Measurements from ENCODE around the gene MPL. TPM values are rescaled to one million over a fixed set of nuclear protein-coding genes. Genes with fewer than 3 reads are reported as not detected.
"Not testable (repeated sequence)": the region's sequence is repeated elsewhere in the genome, so short reads cannot be mapped to it uniquely, and the experiment has no call there.

MPL gene
- total RNA-seq, 1 experiment from 2014 or later: not detected

GRCh38 chr1:43382027-43382779 is 44.6 kb downstream of the MPL start:
- peaks cover 22% of the 10 kb centered on the region for H3K4me1 ChIP-seq
- DNase-seq: peak; percentile 72 to 87
- H3K27ac ChIP-seq: peak overlapping the region; percentile 59
- peaks cover 20% of the 10 kb centered on the region for H3K36me3 ChIP-seq
- H3K27me3 ChIP-seq: no peaks in the 10 kb centered on the region
- no peaks in the 10 kb centered on the region for H3K9me3 ChIP-seq (replicated peaks)
- no peak overlapping the region for H3K4me3 ChIP-seq

GRCh38 chr1:43383449-43383848 is 45.8 kb downstream of the MPL start:
- Histone ChIP-seq H3K4me1 (peaks cover 22% of the 10 kb centered on the region), H3K27me3 (no peaks in the 10 kb centered on the region), H3K9me3 (replicated peaks) (no peaks in the 10 kb centered on the region), H3K36me3 (peaks cover 20% of the 10 kb centered on the region), H3K27ac (no peak overlapping the region), H3K4me3 (no peak overlapping the region)
- peak; percentile 44 to 75 for DNase-seq

- Histone ChIP-seq H3K27ac (no peak overlapping the region), H3K27me3 (no peaks in the 10 kb centered on the region), H3K4me1 (peaks cover 20% of the 10 kb centered on the region), H3K9me3 (replicated peaks) (no peaks in the 10 kb centered on the region), H3K4me3 (no peak overlapping the region), H3K36me3 (peaks cover 20% of the 10 kb centered on the region)
- DNase-seq: no peak
These were observed 49.1 kb downstream of the MPL start for GRCh38 chr1:43386676-43387075.

DNA sequence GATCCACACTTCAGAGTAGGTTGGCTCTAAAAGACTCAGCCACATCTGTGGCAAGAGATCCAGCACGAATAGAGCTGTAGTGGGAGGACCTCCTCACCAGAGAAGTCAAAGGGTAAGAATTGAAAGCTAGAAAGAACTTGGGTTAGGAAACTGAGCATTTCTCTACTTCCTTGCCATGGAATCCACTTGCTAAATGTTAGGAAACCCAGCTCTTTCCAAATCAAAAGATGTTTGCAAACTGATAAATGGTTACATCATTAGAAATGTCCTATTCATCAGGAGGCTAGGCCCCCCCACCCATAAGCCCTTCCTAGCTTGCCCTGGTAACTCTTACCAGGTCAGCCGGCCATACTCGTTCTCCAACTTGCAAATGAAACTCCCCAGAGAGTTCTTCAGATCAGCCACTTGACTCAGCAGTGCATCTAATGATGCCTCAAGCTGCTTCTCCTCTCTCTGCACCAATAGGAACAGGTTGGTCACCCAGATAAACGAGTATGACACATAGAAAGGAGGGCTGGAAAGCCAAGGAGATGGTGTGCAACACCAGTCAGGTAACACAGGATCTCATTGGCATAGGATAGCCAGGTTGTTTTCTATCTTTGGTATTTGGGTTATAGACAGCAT is 50.5 kb downstream of the MPL start:
- H3K9me3 ChIP-seq (replicated peaks): no peaks in the 10 kb centered on the region
- H3K27ac ChIP-seq: no peak overlapping the region
- peaks cover 18% of the 10 kb centered on the region for H3K36me3 ChIP-seq
- no peak overlapping the region for H3K4me3 ChIP-seq
- DNase-seq: no peak
- H3K4me1 ChIP-seq: peaks cover 6% of the 10 kb centered on the region
- no peaks in the 10 kb centered on the region for H3K27me3 ChIP-seq

GRCh38 chr1:43388613-43389012 is 51.0 kb downstream of the MPL start:
- H3K9me3 ChIP-seq (replicated peaks): no peaks in the 10 kb centered on the region
- peak overlapping the region; percentile 76 for H3K4me3 ChIP-seq
- H3K36me3 ChIP-seq: peaks cover 18% of the 10 kb centered on the region
- no peak for DNase-seq
- H3K27ac ChIP-seq: peak overlapping the region; percentile 75; the same call in 1 of the 2 replicates
- no peaks in the 10 kb centered on the region for H3K27me3 ChIP-seq
- H3K4me1 ChIP-seq: peaks cover 3% of the 10 kb centered on the region; the same call in 1 of the 2 replicates

GRCh38 chr1:43389326-43390313 is 52.0 kb downstream of the MPL start, which contains the start of the genes MED8 and SZT2:
Gene MED8 (minus strand): TSS chr1:43389800. CDS start chr1:43389764, 36 bp downstream.
Gene SZT2 (plus strand): TSS chr1:43389899. CDS start chr1:43389969, 70 bp downstream.
- Histone ChIP-seq H3K4me1 (peaks cover 3% of the 10 kb centered on the region; the same call in 1 of the 2 replicates), H3K36me3 (peaks cover 14% of the 10 kb centered on the region)

DNA sequence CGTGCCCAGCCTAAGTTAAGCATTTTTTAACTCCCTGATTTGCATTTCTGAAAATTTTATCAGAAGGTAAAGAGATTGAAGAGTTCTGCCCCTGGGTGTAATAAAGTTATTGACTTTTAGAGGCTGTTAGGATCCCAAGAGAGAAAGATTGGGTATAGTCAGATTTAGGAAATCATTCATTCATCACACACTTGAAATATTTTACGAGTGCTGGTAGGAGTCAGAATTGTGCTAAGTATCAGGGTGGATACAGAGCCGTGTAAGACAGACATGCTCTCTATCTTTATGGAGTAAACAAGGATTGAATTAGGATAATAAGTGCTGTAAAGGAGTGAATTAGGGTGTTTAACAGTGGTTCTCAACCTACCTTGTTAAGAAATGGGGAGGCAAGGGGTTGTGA is 55.1 kb downstream of the MPL start:
- H3K9me3 ChIP-seq (replicated peaks): no peaks in the 10 kb centered on the region
- H3K4me1 ChIP-seq: peaks cover 3% of the 10 kb centered on the region; the same call in 1 of the 2 replicates
- H3K36me3 ChIP-seq: peaks cover 4% of the 10 kb centered on the region; the same call in 1 of the 2 replicates
- H3K27ac ChIP-seq: no peak overlapping the region
- H3K27me3 ChIP-seq: no peaks in the 10 kb centered on the region
- no peak overlapping the region for H3K4me3 ChIP-seq
- no peak for DNase-seq

More at GRCh38 chr1:43389326-43390313, 52.0 kb downstream of the MPL start, which contains the start of the genes MED8 and SZT2:
- Histone ChIP-seq H3K4me3 (peak within 1 kb of the TSS; percentile 76), H3K27me3 (no peaks in the 10 kb centered on the region), H3K27ac (peak within 1 kb of the TSS; percentile 75), H3K9me3 (replicated peaks) (no peaks in the 10 kb centered on the region)
- peak; percentile 96 to 98 for DNase-seq

DNA sequence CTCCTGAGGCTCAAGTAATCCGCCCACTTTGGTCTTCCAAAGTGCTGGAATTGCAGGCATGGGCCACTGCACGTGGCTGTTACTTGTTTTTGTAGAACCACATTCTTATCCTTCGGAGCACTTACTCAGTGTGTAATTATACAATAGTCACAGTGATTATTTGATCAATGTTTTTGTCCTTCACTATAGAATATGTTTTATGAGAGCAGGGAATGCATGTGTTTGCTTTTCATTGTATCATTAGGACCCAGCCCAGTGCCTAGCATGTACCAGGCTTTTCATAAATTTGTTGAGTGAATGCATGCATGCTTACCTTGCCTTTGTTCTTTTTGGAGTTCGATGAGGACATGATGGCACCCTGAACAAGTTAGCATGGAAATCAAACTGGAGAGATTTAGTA is 57.9 kb downstream of the MPL start:
- Histone ChIP-seq H3K9me3 (replicated peaks) (no peaks in the 10 kb centered on the region), H3K4me1 (no peaks in the 10 kb centered on the region; the same call in 1 of the 2 replicates)
- no peak for DNase-seq

GRCh38 chr1:43396059-43396458 is 58.4 kb downstream of the MPL start:
- Histone ChIP-seq H3K4me3 (no peak overlapping the region), H3K9me3 (replicated peaks) (no peaks in the 10 kb centered on the region), H3K36me3 (peaks cover 4% of the 10 kb centered on the region; the same call in 1 of the 2 replicates), H3K27ac (no peak overlapping the region), H3K27me3 (no peaks in the 10 kb centered on the region), H3K4me1 (no peaks in the 10 kb centered on the region)
- no peak for DNase-seq

More for the DNA sequence above, 57.9 kb downstream of the MPL start:
- no peak overlapping the region for H3K4me3 ChIP-seq
- H3K36me3 ChIP-seq: peaks cover 4% of the 10 kb centered on the region; the same call in 1 of the 2 replicates
- no peaks in the 10 kb centered on the region for H3K27me3 ChIP-seq
- H3K27ac ChIP-seq: no peak overlapping the region

DNA sequence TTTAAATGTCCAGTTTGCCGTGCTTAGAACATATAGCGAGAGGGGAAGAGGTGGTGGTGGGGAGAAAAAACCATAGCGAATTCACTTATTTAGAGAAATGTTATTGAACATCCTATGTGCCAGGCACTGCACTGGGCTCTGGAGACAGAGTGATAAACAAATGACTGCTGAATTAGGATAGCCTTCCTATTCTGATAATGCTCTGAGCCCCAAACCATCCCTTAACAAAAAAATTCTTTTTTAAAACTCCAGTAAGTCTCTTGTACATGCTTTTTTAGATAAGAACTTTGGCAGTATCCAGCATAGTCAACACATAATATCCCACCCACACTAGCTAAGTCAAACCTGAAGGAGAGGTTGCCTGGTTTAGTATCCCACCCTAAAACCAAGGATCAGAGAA is 60.6 kb downstream of the MPL start:
- H3K27me3 ChIP-seq: no peaks in the 10 kb centered on the region
- DNase-seq: no peak
- no peaks in the 10 kb centered on the region for H3K9me3 ChIP-seq (replicated peaks)
- H3K27ac ChIP-seq: no peak overlapping the region
- no peaks in the 10 kb centered on the region for H3K4me1 ChIP-seq
- H3K4me3 ChIP-seq: no peak overlapping the region
- peaks cover 4% of the 10 kb centered on the region; the same call in 1 of the 2 replicates for H3K36me3 ChIP-seq

DNA sequence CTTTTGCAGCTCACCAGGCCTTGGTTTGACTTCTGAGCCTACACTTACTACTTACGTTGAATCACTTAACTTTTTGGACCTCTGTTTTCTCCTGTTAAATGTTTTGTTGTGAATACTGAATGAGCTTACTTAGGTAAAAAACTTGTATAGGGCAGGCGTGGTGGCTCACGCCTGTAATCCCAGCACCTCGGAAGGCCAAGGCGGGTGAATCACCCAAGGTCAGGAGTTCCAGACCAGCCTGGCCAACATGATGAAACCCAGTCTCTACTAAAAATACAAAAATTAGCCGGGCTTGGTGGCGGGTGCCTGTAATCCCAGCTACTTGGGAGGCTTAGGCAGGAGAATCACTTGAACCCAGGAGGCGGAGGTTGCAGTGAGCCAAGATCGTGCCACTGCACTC is 62.8 kb downstream of the MPL start:
- not testable (repeated sequence) for H3K27ac ChIP-seq; H3K4me1 ChIP-seq; DNase-seq; H3K27me3 ChIP-seq; H3K9me3 ChIP-seq (replicated peaks); H3K4me3 ChIP-seq
- peaks cover 20% of the 10 kb centered on the region; the same call in 1 of the 2 replicates for H3K36me3 ChIP-seq

GRCh38 chr1:43402089-43402865 is 64.7 kb downstream of the MPL start:
- DNase-seq: peak; percentile 48 to 55
- peaks cover 25% of the 10 kb centered on the region for H3K36me3 ChIP-seq
- H3K4me1 ChIP-seq: no peaks in the 10 kb centered on the region
- no peaks in the 10 kb centered on the region for H3K9me3 ChIP-seq (replicated peaks)
- H3K27ac ChIP-seq: no peak overlapping the region
- no peaks in the 10 kb centered on the region for H3K27me3 ChIP-seq
- H3K4me3 ChIP-seq: no peak overlapping the region

Measured in SJCRH30 (cell line).